ENCODE data around the gene NCKAP1. TPM values are rescaled to one million over a fixed set of nuclear protein-coding genes. Genes with fewer than 3 reads are reported as not detected.
"Not testable (repeated sequence)": the region's sequence is repeated elsewhere in the genome, so short reads cannot be mapped to it uniquely, and the experiment has no call there.

Gene NCKAP1
- total RNA-seq, 1 experiment from 2014 or later, result 112 TPM

- Histone ChIP-seq H2BK12ac (ENCODE audit: insufficient read length, low read depth, low read length) (no peak overlapping the region), H3K23ac (ENCODE audit: insufficient read length, low read depth, low read length) (no peak overlapping the region), H2BK20ac (ENCODE audit: low read depth, low read length, poor library complexity, severe bottlenecking) (no peak overlapping the region), H3K79me2 (ENCODE audit: insufficient read depth, low read length) (no peaks in the 10 kb centered on the region), H3K9me3 (ENCODE audit: control insufficient read depth, low read depth, low read length) (no peaks in the 10 kb centered on the region), H2AFZ (ENCODE audit: low read length) (no peak overlapping the region), H2BK15ac (ENCODE audit: low read depth, low read length) (no peak overlapping the region), H3K56ac (ENCODE audit: insufficient read length, low read depth, low read length) (no peak overlapping the region), H4K5ac (ENCODE audit: insufficient read length, low read depth, low read length) (no peak overlapping the region), H3K27ac (ENCODE audit: insufficient read length, low read depth, low read length) (no peak overlapping the region), H3K18ac (ENCODE audit: insufficient read length, low read depth, low read length) (no peak overlapping the region), H2BK5ac (ENCODE audit: insufficient read length, low read length) (no peak overlapping the region), H4K20me1 (ENCODE audit: control insufficient read depth, insufficient read depth, insufficient read length) (no peaks in the 10 kb centered on the region), H3K4me2 (ENCODE audit: insufficient read depth, insufficient read length, low read length) (no peak overlapping the region), H3K23me2 (ENCODE audit: insufficient read length, low read depth, low read length, poor library complexity, severe bottlenecking) (no peaks in the 10 kb centered on the region), H4K91ac (ENCODE audit: insufficient read length, low read depth, low read length) (no peak overlapping the region), H2AK5ac (ENCODE audit: insufficient read length, low read length) (no peak overlapping the region), H3K27me3 (ENCODE audit: insufficient read depth, low read length) (no peaks in the 10 kb centered on the region), H3K4me1 (ENCODE audit: insufficient read depth, low read length) (no peaks in the 10 kb centered on the region), H3K9ac (ENCODE audit: extremely low read depth, insufficient read length, low read length) (no peak overlapping the region), H3K4ac (ENCODE audit: low read depth, low read length) (no peak overlapping the region), H2BK120ac (ENCODE audit: low read depth, low read length, poor library complexity, severe bottlenecking) (no peak overlapping the region), H4K8ac (replicated peaks; ENCODE audit: insufficient read length, low read depth, low read length) (no peak overlapping the region), H3T11ph (ENCODE audit: low read length) (no peak overlapping the region), H3K14ac (ENCODE audit: insufficient read depth, low read length) (no peak overlapping the region), H3K79me1 (ENCODE audit: insufficient read depth, low read depth, low read length, poor library complexity, severe bottlenecking) (no peaks in the 10 kb centered on the region)
- no peaks in the 10 kb centered on the region for H3K27me3 Mint-ChIP-seq (ENCODE audit: low read depth)
- H3K4me1 Mint-ChIP-seq, result no peaks in the 10 kb centered on the region
- peaks cover 9 to 47% (median 43%) of the 10 kb centered on the region in 3 experiments; a peak in 5 of 7 replicates for H3K36me3 Mint-ChIP-seq (ENCODE audit: insufficient read depth in 1 of 3, low read depth in 3 of 3)
- peak overlapping the region in 1 of 3 experiments; percentile 44; a peak in 1 of 7 replicates for H3K27ac Mint-ChIP-seq
- H3K9me3 Mint-ChIP-seq, result no peaks in the 10 kb centered on the region
- TF ChIP-seq, protein P1, sequence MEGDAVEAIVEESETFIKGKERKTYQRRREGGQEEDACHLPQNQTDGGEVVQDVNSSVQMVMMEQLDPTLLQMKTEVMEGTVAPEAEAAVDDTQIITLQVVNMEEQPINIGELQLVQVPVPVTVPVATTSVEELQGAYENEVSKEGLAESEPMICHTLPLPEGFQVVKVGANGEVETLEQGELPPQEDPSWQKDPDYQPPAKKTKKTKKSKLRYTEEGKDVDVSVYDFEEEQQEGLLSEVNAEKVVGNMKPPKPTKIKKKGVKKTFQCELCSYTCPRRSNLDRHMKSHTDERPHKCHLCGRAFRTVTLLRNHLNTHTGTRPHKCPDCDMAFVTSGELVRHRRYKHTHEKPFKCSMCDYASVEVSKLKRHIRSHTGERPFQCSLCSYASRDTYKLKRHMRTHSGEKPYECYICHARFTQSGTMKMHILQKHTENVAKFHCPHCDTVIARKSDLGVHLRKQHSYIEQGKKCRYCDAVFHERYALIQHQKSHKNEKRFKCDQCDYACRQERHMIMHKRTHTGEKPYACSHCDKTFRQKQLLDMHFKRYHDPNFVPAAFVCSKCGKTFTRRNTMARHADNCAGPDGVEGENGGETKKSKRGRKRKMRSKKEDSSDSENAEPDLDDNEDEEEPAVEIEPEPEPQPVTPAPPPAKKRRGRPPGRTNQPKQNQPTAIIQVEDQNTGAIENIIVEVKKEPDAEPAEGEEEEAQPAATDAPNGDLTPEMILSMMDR (conservative IDR thresholded peaks at IDR 0.05), result no peak
- no peak for DNase-seq
- H3K4me3 Mint-ChIP-seq, result no peak overlapping the region
- no CpG with 5 or more reads among the region's 2 CpGs for WGBS (ENCODE audit: extremely low coverage, insufficient read length, low lambda C conversion rate)
Observed at GRCh38 chr2:182982941-182983340, 55.3 kb downstream of the NCKAP1 start.

- not testable (repeated sequence) for DNase-seq; H2AK5ac ChIP-seq (ENCODE audit: insufficient read length, low read length); H3K23me2 ChIP-seq (ENCODE audit: insufficient read length, low read depth, low read length, poor library complexity, severe bottlenecking); H3K4me1 ChIP-seq (ENCODE audit: insufficient read depth, low read length); H3K4me2 ChIP-seq (ENCODE audit: insufficient read depth, insufficient read length, low read length); H4K8ac ChIP-seq (replicated peaks; ENCODE audit: insufficient read length, low read depth, low read length); H3K79me1 ChIP-seq (ENCODE audit: insufficient read depth, low read depth, low read length, poor library complexity, severe bottlenecking); H2BK15ac ChIP-seq (ENCODE audit: low read depth, low read length); H3K27me3 Mint-ChIP-seq (ENCODE audit: low read depth); H3K23ac ChIP-seq (ENCODE audit: insufficient read length, low read depth, low read length); H2AFZ ChIP-seq (ENCODE audit: low read length); H2BK120ac ChIP-seq (ENCODE audit: low read depth, low read length, poor library complexity, severe bottlenecking); H2BK20ac ChIP-seq (ENCODE audit: low read depth, low read length, poor library complexity, severe bottlenecking); H2BK12ac ChIP-seq (ENCODE audit: insufficient read length, low read depth, low read length); H4K5ac ChIP-seq (ENCODE audit: insufficient read length, low read depth, low read length); H3K4me1 Mint-ChIP-seq; H3K9me3 Mint-ChIP-seq; H3K18ac ChIP-seq (ENCODE audit: insufficient read length, low read depth, low read length); H3K14ac ChIP-seq (ENCODE audit: insufficient read depth, low read length); H3K27ac ChIP-seq (ENCODE audit: insufficient read length, low read depth, low read length); H3K27ac Mint-ChIP-seq; H3K4me3 Mint-ChIP-seq; H4K20me1 ChIP-seq (ENCODE audit: control insufficient read depth, insufficient read depth, insufficient read length); H3K27me3 ChIP-seq (ENCODE audit: insufficient read depth, low read length); H3K9me3 ChIP-seq (ENCODE audit: control insufficient read depth, low read depth, low read length); H4K91ac ChIP-seq (ENCODE audit: insufficient read length, low read depth, low read length); H3T11ph ChIP-seq (ENCODE audit: low read length); H3K9ac ChIP-seq (ENCODE audit: extremely low read depth, insufficient read length, low read length); H3K79me2 ChIP-seq (ENCODE audit: insufficient read depth, low read length); H3K4ac ChIP-seq (ENCODE audit: low read depth, low read length); H2BK5ac ChIP-seq (ENCODE audit: insufficient read length, low read length); H3K56ac ChIP-seq (ENCODE audit: insufficient read length, low read depth, low read length)
- no CpG with 5 or more reads among the region's 4 CpGs for WGBS (ENCODE audit: extremely low coverage, insufficient read length, low lambda C conversion rate)
- H3K36me3 Mint-ChIP-seq (ENCODE audit: insufficient read depth in 1 of 3, low read depth in 3 of 3), result peaks cover 11 to 56% (median 51%) of the 10 kb centered on the region in 3 experiments; a peak in 6 of 7 replicates
Observed at GRCh38 chr2:182981475-182981874, 56.8 kb downstream of the NCKAP1 start.

Measured in H9 (cell line).